Fibroblast of villous mesenchyme (primary cell): ENCODE results near the gene CEMIP2. TPM values are rescaled to one million over a fixed set of nuclear protein-coding genes. Genes with fewer than 3 reads are reported as not detected.

ENCODE experiments used
- DNase-seq: peaks from one replicate; pipeline ENCODE4 v3.0.0-alpha.2; 2010; ENCODE audit warnings: low read depth
- H3K4me3 ChIP-seq: 2 replicates; pipeline ENCODE4 v1.5.1; 2011; ENCODE audit warnings: low read depth, mild to moderate bottlenecking, low read length
- CTCF ChIP-seq: IDR thresholded peaks from 2 replicates; pipeline ENCODE4 v1.5.1; 2012; ENCODE audit warnings: low read depth, mild to moderate bottlenecking, low read length; ENCODE audit not compliant: insufficient read depth
- total RNA-seq: library from RNA; depleted of rRNA; stranded (reverse); fragments of >200 nt; gene quantifications from 2 replicates; pipeline ENCODE4 v1.2.3, GENCODE V29; 2012

The CEMIP2 gene
- total RNA-seq, 1 donor, result 180 TPM

GRCh38 chr9:71791875-71792274 lies 23.6 kb upstream of the CEMIP2 start:
- no peak overlapping the region for H3K4me3 ChIP-seq
- no peak for DNase-seq
- TF ChIP-seq CTCF, result no peak

DNA sequence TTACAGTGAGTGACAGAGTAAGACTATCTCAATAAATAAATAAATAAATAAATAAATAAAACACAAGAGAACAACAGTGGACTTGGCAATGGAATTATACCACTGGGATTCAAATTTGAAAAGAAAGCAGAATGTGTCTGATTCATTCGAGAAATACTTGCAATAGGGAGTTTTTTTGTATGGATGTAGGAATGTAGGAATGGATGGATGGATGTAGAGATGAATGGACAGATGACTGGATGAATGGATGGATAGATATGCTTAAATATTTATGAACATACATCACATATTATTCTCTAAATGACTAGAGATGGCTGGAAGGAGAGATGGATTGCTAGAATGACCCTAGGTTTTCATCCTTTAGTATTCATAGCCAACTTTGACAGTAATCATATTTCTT lies 22.0 kb upstream of the CEMIP2 start:
- no peak for DNase-seq
- TF ChIP-seq CTCF, result no peak
- H3K4me3 ChIP-seq, result no peak overlapping the region

GRCh38 chr9:71783120-71783523 lies 14.8 kb upstream of the CEMIP2 start:
- H3K4me3 ChIP-seq, result no peak overlapping the region
- no peak for TF ChIP-seq CTCF
- no peak for DNase-seq

GRCh38 chr9:71781391-71781790 lies 13.1 kb upstream of the CEMIP2 start:
- H3K4me3 ChIP-seq, result no peak overlapping the region
- no peak for DNase-seq
- no peak for TF ChIP-seq CTCF

DNA sequence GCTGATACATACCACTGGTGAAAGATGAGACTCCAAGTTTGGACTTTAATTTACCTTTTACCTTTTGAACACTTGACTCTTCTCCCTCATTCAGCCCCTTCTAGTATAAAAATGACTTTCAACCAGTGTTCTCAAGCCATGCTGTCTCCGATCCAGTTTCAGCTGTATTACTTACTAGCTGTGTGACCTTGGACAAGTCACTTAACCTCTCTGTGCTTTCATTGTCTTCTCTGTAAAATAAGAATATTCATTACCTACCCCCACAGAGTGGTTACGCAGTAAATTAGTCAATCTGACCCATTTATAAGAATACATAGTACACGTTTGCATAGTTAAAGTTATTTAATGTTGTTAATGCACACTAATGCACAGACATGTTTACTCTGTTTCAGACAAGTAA lies 12.6 kb upstream of the CEMIP2 start:
- no peak overlapping the region for H3K4me3 ChIP-seq
- TF ChIP-seq CTCF, result no peak
- no peak for DNase-seq

- no peak for DNase-seq
- no peak overlapping the region for H3K4me3 ChIP-seq
- TF ChIP-seq CTCF, result no peak
These were observed 9.8 kb upstream of the CEMIP2 start for GRCh38 chr9:71778085-71778484.

GRCh38 chr9:71774920-71775319 lies 6.6 kb upstream of the CEMIP2 start:
- DNase-seq, result no peak
- TF ChIP-seq CTCF, result no peak
- H3K4me3 ChIP-seq, result no peak overlapping the region
